ENCODE data around the gene SDF4. TPM values are rescaled to one million over a fixed set of nuclear protein-coding genes. Genes with fewer than 3 reads are reported as not detected.

The SDF4 gene
- total and polyA plus RNA-seq, 2 of the 8 experiments (the other 6 are each of a cell fraction or from before 2014, with no cell fraction given): 45.5 to 75.6 TPM

DNA sequence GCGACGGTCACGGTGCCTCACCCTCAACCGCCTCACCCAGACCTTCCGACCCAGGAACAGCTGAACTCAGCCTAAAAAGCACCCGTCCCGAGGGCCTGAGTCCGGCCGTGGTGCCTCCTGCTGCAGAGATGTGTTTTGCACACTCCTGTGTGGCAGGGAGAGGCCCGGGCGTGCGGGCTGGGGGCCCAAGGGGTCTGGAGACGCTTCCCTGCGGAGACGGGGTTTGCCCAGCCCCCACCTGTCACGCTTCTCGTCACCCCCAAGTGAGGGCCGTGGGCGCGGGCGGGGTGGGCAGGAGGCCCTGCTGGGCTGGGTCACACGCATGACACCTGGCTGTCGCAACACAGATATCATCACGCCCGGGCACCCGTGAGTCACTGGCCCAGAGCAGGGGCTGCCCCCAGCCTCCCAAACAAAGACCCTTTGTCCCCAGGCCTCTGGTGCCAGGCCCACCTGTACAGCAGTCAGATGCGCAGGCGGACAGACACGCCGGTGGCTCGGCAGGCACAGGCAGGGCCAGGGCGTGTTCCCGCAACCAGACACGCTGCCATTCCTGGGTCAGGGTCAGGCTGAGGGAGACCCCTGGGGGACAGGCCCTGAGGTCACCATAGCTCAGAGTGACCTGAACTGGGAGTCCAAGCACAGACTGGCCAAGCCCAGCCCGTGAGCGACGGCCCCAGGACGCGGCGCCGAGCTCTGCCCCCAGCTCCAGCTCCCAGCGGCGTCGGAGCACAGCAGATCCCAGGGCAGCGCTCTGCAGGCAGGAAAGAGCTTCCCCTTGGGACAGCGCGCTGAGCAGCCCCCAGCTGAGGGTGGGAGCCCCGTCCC is 6.3 kb upstream of the SDF4 start:
- no peak for DNase-seq (ENCODE audit: low read depth in 1 of 2, low spot score in 2 of 2)
- ChIA-PET POLR2A (ENCODE audit: partially characterized antibody) (interaction anchor here (0.6 to 1.6 kb wide), 6 partner anchors 9 to 131 kb away, joined by 3 to 5 read pairs (median 3); partner anchors contain the start of gene C1QTNF12), CTCF (ENCODE audit: partially characterized antibody) (interaction anchor here (0.8 to 1.6 kb wide), 7 partner anchors 10 to 116 kb away, joined by 3 to 5 read pairs (median 3); no protein-coding TSS in a partner anchor)
- Histone ChIP-seq H3K23me2 (ENCODE audit: low read depth, low read length) (no peaks in the 10 kb centered on the region; the same call in 1 of the 2 replicates), H4K20me1 (replicated peaks in 1 of 2; ENCODE audit: control insufficient read depth in 1 of 2, insufficient read depth in 2 of 2, low read length in 2 of 2) (peaks cover 2 to 15% of the 10 kb centered on the region in 2 experiments), H4K91ac (replicated peaks; ENCODE audit: insufficient read length, low read length) (no peak overlapping the region), H3K79me1 (ENCODE audit: low read depth, low read length) (peaks cover 14% of the 10 kb centered on the region), H2BK15ac (ENCODE audit: low read length) (no peak overlapping the region), H4K8ac (ENCODE audit: extremely low read depth, insufficient read depth, low read length) (peak overlapping the region; percentile 79), H3K23ac (ENCODE audit: insufficient read length) (no peak overlapping the region), H3K14ac (ENCODE audit: insufficient read length) (no peak overlapping the region), H3K4me2 (ENCODE audit: insufficient read depth in 1 of 2, low read depth in 2 of 2, low read length in 2 of 2) (no peak overlapping the region), H3K56ac (replicated peaks; ENCODE audit: insufficient read length, low read depth, low read length) (no peak overlapping the region), H3K18ac (ENCODE audit: extremely low read depth, low read length) (no peak overlapping the region), H2BK12ac (ENCODE audit: low read depth, low read length) (no peak overlapping the region; the same call in 1 of the 2 replicates), H3K4me3 (ENCODE audit: extremely low read depth in 1 of 4, insufficient read depth in 2 of 4, low read depth in 3 of 4, low read length in 4 of 4) (no peak overlapping the region), H2AK5ac (ENCODE audit: low read depth, low read length) (no peak overlapping the region), H3K4me1 (replicated peaks in 1 of 4; ENCODE audit: control insufficient read depth in 3 of 4, insufficient read depth in 4 of 4, low read length in 3 of 4) (peaks cover 0 to 6% (median 3%) of the 10 kb centered on the region in 4 experiments; a peak in 2 of 7 replicates), H3K27me3 (replicated peaks in 1 of 4; ENCODE audit: control insufficient read depth in 3 of 4, extremely low read depth in 1 of 4, insufficient read depth in 3 of 4, low read length in 3 of 4) (no peaks in the 10 kb centered on the region; a peak in 2 of 7 replicates), H3K36me3 (ENCODE audit: control insufficient read depth in 2 of 4, insufficient read depth in 4 of 4, low read length in 3 of 4) (peaks cover 0 to 3% (median 0%) of the 10 kb centered on the region in 4 experiments; a peak in 1 of 8 replicates), H3K79me2 (ENCODE audit: control insufficient read depth in 1 of 2, insufficient read depth in 2 of 2, low read length in 2 of 2) (peaks cover 0 to 6% of the 10 kb centered on the region in 2 experiments; a peak in 1 of 4 replicates), H2AFZ (ENCODE audit: low read length) (no peak overlapping the region), H2BK120ac (replicated peaks; ENCODE audit: low read depth, low read length) (no peak overlapping the region), H3K9ac (replicated peaks in 1 of 4; ENCODE audit: extremely low read depth in 1 of 4, low read depth in 3 of 4, low read length in 3 of 4) (peak overlapping the region in 1 of 4 experiments; percentile 20; a peak in 3 of 7 replicates), H3K4ac (replicated peaks; ENCODE audit: insufficient read length, low read depth, low read length) (no peak overlapping the region), H3K27ac (ENCODE audit: low read depth, low read length) (no peak overlapping the region), H2BK20ac (ENCODE audit: low read length) (no peak overlapping the region), H3K9me3 (ENCODE audit: insufficient read depth in 2 of 2, low read depth in 1 of 2, low read length in 1 of 2) (peaks cover 0 to 3% of the 10 kb centered on the region in 2 experiments; a peak in 2 of 4 replicates), H4K5ac (ENCODE audit: insufficient read length, low read depth, low read length) (no peak overlapping the region), H2BK5ac (ENCODE audit: low read depth, low read length) (no peak overlapping the region)
- FAIRE-seq: no peak
- no peak for TF ChIP-seq CREB1 (IDR thresholded peaks at IDR 0.05)
- TF ChIP-seq CEBPB (IDR thresholded peaks at IDR 0.05; ENCODE audit: low read depth, low read length): no peak
- TF ChIP-seq, protein P1, sequence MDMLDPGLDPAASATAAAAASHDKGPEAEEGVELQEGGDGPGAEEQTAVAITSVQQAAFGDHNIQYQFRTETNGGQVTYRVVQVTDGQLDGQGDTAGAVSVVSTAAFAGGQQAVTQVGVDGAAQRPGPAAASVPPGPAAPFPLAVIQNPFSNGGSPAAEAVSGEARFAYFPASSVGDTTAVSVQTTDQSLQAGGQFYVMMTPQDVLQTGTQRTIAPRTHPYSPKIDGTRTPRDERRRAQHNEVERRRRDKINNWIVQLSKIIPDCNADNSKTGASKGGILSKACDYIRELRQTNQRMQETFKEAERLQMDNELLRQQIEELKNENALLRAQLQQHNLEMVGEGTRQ (IDR thresholded peaks at IDR 0.05; ENCODE audit: low read length): no peak
- no peak for TF ChIP-seq TCF12 (IDR thresholded peaks at IDR 0.05; ENCODE audit: low read depth, low read length)
- no peak for TF ChIP-seq POLR2A (IDR thresholded peaks at IDR 0.05; ENCODE audit: control extremely low read depth in 1 of 2, low read depth in 2 of 2, low read length in 2 of 2)
- TF ChIP-seq SRF (IDR thresholded peaks at IDR 0.05; ENCODE audit: low read depth, low read length): no peak
- no peak for TF ChIP-seq JUN (IDR thresholded peaks at IDR 0.05; ENCODE audit: low read depth, low read length)
- no peak for TF ChIP-seq POU5F1 (IDR thresholded peaks at IDR 0.05; ENCODE audit: low read depth, low read length)
- 89% methylated on average over 45 of the region's 48 CpGs; no CpG with 5 or more reads in 1 of the 2 experiments for WGBS, 2 experiments (ENCODE audit: extremely low coverage in 1 of 2, insufficient coverage in 1 of 2, insufficient read length in 1 of 2, insufficient replicate concordance in 2 of 2, low coverage in 1 of 2, low lambda C conversion rate in 2 of 2, missing lambda C conversion rate in 1 of 2)

Data from H1 (cell line).